Osteoblast (primary cell): Measurements from ENCODE around the gene CLASP2. TPM values are rescaled to one million over a fixed set of nuclear protein-coding genes. Genes with fewer than 3 reads are reported as not detected.

Experiments used
- DNase-seq: peaks from one replicate; pipeline ENCODE4 v3.0.0; 2011; ENCODE audit warnings: low spot score, mixed read lengths; ENCODE audit not compliant: insufficient read length; ENCODE audit errors: missing footprints
- H2AFZ ChIP-seq: 2 replicates; pipeline ENCODE4 v1.6.0; 2011; ENCODE audit warnings: mild to moderate bottlenecking, low read length
- H3K27ac ChIP-seq: 2 replicates; pipeline ENCODE4 v1.5.1; 2011; ENCODE audit warnings: mild to moderate bottlenecking, low read depth, low read length, moderate library complexity
- H3K27me3 ChIP-seq: 2 replicates; pipeline ENCODE4 v1.6.0; 2012; ENCODE audit warnings: mild to moderate bottlenecking, control low read depth, inconsistent platforms, low read length, moderate library complexity; ENCODE audit not compliant: insufficient read depth
- H3K36me3 ChIP-seq: 2 replicates; pipeline ENCODE4 v1.5.1; 2011; ENCODE audit warnings: mild to moderate bottlenecking, low read length, control low read depth, moderate library complexity; ENCODE audit not compliant: insufficient read depth
- H3K4me1 ChIP-seq: 2 replicates; pipeline ENCODE4 v1.5.1; 2011; ENCODE audit warnings: mild to moderate bottlenecking, low read length, control low read depth, moderate library complexity; ENCODE audit not compliant: insufficient read depth
- H3K4me2 ChIP-seq: 2 replicates; pipeline ENCODE4 v1.6.0; 2011; ENCODE audit warnings: mild to moderate bottlenecking, low read length; ENCODE audit not compliant: insufficient read depth
- H3K4me3 ChIP-seq: fragments of 200-600 bp; sonication (generic); 3 replicates; pipeline ENCODE4 v1.5.1; 2012; ENCODE audit warnings: mild to moderate bottlenecking, low read length, inconsistent platforms; ENCODE audit not compliant: insufficient read depth
- H3K79me2 ChIP-seq: 2 replicates; pipeline ENCODE4 v1.6.0; 2012; ENCODE audit warnings: mild to moderate bottlenecking, low read length, control low read depth, inconsistent platforms; ENCODE audit not compliant: insufficient read depth
- H3K9me3 ChIP-seq: 2 replicates; pipeline ENCODE4 v1.5.1; 2011; ENCODE audit warnings: low read depth, low read length, control low read depth
- H4K20me1 ChIP-seq: 2 replicates; pipeline ENCODE4 v1.6.0; 2012; ENCODE audit warnings: mild to moderate bottlenecking, low read length, control low read depth; ENCODE audit not compliant: insufficient read depth
- CTCF ChIP-seq: IDR thresholded peaks from 2 replicates; pipeline ENCODE4 v1.5.1; 2011; ENCODE audit warnings: mild to moderate bottlenecking, low read depth, low read length, moderate library complexity; ENCODE audit errors: extremely low read depth
- total RNA-seq: library from RNA; depleted of rRNA; stranded (reverse); fragments of >200 nt; gene quantifications from 2 replicates; pipeline ENCODE4 v1.2.3, GENCODE V29; 2012

CLASP2 gene
- total RNA-seq, 1 donor, result 52.1 TPM

DNA sequence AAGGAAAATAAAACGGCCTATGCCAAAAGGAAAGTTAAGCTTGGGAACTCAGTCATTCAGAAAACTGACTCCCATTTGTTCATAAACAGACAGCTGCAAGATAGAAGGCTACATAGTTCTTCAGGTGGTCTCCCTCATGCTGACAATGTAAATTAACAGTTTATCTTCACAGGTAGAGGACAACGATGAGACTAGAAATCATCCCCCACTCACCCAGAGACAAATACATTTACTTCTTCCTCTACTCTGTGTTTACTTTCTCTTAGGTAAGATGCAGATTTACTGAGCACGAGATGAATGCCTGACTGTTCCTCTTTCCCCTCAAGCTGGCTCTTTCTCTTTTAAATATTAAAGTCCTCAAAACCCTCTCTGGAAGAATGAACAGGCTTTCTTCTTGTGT is 160.2 kb downstream of the CLASP2 start:
- no peak for DNase-seq
- H3K9me3 ChIP-seq, result no peaks in the 10 kb centered on the region
- no peaks in the 10 kb centered on the region for H4K20me1 ChIP-seq
- H3K4me2 ChIP-seq, result no peak overlapping the region
- H2AFZ ChIP-seq, result no peak overlapping the region
- TF ChIP-seq CTCF, result no peak
- no peaks in the 10 kb centered on the region for H3K4me1 ChIP-seq
- no peak overlapping the region for H3K4me3 ChIP-seq
- peaks cover 2% of the 10 kb centered on the region for H3K36me3 ChIP-seq
- H3K27me3 ChIP-seq, result no peaks in the 10 kb centered on the region
- H3K79me2 ChIP-seq, result no peaks in the 10 kb centered on the region
- H3K27ac ChIP-seq, result no peak overlapping the region

- no peak for TF ChIP-seq CTCF
- Histone ChIP-seq H3K4me2 (no peak overlapping the region), H3K4me3 (no peak overlapping the region), H3K4me1 (no peaks in the 10 kb centered on the region), H3K9me3 (no peaks in the 10 kb centered on the region), H4K20me1 (no peaks in the 10 kb centered on the region), H3K27ac (no peak overlapping the region), H2AFZ (no peak overlapping the region), H3K36me3 (peaks cover 2% of the 10 kb centered on the region), H3K27me3 (no peaks in the 10 kb centered on the region), H3K79me2 (no peaks in the 10 kb centered on the region)
- DNase-seq, result no peak
These were observed 160.8 kb downstream of the CLASP2 start for GRCh38 chr3:33557279-33557678.

- Histone ChIP-seq H3K27me3 (no peaks in the 10 kb centered on the region), H3K27ac (no peak overlapping the region)
- TF ChIP-seq CTCF, result no peak
These were observed 171.0 kb downstream of the CLASP2 start for GRCh38 chr3:33547101-33547500.

GRCh38 chr3:33544126-33544525 is 173.9 kb downstream of the CLASP2 start:
- no peak for TF ChIP-seq CTCF
- H3K4me1 ChIP-seq, result no peaks in the 10 kb centered on the region
- no peak overlapping the region for H3K4me3 ChIP-seq
- H3K4me2 ChIP-seq, result no peak overlapping the region
- H3K27me3 ChIP-seq, result no peaks in the 10 kb centered on the region
- H4K20me1 ChIP-seq, result no peaks in the 10 kb centered on the region
- no peaks in the 10 kb centered on the region for H3K79me2 ChIP-seq
- no peak overlapping the region for H3K27ac ChIP-seq
- H3K9me3 ChIP-seq, result no peaks in the 10 kb centered on the region
- no peak overlapping the region for H2AFZ ChIP-seq
- peak; percentile 55 for DNase-seq
- no peaks in the 10 kb centered on the region for H3K36me3 ChIP-seq

More at GRCh38 chr3:33547101-33547500, 171.0 kb downstream of the CLASP2 start:
- Histone ChIP-seq H3K36me3 (peaks cover 3% of the 10 kb centered on the region), H3K9me3 (no peaks in the 10 kb centered on the region), H3K79me2 (no peaks in the 10 kb centered on the region), H3K4me2 (no peak overlapping the region), H2AFZ (no peak overlapping the region), H4K20me1 (no peaks in the 10 kb centered on the region), H3K4me1 (no peaks in the 10 kb centered on the region), H3K4me3 (no peak overlapping the region)
- DNase-seq, result no peak
